ENCODE measurements around the gene DDX23.

DNA sequence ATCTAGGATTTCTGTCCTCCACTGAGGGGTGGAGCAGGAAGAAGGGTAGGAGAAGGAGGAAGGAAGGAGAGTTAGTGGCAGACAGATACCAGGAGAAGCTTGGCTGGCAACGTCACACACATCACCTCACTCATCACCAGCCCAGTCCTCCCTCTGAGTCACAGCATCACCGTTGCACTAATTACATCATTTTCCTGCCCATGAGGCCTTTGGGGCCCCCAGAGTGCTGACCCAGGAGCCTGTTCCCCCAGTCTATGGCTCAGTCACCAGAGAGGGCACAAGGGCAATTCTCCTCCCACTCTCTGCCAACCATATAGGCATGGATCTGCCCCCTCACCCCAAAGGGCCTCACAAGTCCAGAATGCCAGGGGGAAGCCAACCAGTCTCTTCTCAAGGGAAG is 9.1 kb upstream of the DDX23 start:
- TF ChIP-seq, protein P1, sequence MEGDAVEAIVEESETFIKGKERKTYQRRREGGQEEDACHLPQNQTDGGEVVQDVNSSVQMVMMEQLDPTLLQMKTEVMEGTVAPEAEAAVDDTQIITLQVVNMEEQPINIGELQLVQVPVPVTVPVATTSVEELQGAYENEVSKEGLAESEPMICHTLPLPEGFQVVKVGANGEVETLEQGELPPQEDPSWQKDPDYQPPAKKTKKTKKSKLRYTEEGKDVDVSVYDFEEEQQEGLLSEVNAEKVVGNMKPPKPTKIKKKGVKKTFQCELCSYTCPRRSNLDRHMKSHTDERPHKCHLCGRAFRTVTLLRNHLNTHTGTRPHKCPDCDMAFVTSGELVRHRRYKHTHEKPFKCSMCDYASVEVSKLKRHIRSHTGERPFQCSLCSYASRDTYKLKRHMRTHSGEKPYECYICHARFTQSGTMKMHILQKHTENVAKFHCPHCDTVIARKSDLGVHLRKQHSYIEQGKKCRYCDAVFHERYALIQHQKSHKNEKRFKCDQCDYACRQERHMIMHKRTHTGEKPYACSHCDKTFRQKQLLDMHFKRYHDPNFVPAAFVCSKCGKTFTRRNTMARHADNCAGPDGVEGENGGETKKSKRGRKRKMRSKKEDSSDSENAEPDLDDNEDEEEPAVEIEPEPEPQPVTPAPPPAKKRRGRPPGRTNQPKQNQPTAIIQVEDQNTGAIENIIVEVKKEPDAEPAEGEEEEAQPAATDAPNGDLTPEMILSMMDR (conservative IDR thresholded peaks at IDR 0.05; ENCODE audit: low read depth, low read length): no peak
- TF ChIP-seq EZH2 (IDR thresholded peaks at IDR 0.05; ENCODE audit: low read length, unreplicated experiment): no peak
